CD4-positive, alpha-beta T cell treated with Interleukin-1 beta for 1 hour (primary cell): ENCODE results near the gene SARNP.

Experiments
- DNase-seq, 2 donors: peaks; one replicate each; pipeline ENCODE4 v3.0.0-alpha.2; 2020 to 2022

The SARNP gene

DNA sequence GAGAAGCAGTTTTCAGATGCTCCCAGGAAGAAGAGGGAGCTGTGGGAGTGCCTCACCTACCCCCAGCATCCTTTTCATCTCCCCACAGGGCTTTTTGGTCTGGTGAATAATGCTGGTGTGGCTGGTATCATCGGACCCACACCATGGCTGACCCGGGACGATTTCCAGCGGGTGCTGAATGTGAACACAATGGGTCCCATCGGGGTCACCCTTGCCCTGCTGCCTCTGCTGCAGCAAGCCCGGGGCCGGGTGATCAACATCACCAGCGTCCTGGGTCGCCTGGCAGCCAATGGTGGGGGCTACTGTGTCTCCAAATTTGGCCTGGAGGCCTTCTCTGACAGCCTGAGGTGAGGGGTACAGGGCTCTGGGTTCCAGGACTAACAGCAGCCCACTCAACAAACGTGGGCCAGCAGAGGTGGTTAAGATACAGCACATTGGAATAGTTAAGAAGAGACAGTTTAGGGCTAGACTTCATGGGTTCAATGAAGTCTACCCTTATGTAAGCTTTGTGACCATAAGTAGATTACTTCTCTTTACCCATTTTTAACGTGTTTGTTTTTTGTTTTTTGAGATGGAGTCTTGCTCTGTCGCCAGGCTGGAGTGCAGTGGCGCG, 95.8 kb downstream of the SARNP start:
- no peak for DNase-seq

DNA sequence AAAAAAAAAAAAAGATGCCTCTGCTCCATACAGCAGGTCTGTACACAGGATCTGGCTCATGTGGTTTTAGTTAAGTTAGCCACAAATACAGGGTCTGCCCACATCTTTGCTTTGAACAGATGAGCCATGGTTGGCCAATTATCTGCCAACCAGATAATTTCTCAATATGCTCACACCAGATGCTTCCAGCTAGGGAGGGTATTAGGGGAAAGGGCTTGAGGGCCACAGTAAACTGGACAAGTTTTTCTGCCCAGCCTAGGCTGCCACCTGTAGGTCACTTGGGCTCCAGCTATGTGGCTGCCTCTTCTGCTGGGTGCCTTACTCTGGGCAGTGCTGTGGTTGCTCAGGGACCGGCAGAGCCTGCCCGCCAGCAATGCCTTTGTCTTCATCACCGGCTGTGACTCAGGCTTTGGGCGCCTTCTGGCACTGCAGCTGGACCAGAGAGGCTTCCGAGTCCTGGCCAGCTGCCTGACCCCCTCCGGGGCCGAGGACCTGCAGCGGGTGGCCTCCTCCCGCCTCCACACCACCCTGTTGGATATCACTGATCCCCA, 96.6 kb downstream of the SARNP start:
- peak in 1 of 2 donors; percentile 24 for DNase-seq

DNA sequence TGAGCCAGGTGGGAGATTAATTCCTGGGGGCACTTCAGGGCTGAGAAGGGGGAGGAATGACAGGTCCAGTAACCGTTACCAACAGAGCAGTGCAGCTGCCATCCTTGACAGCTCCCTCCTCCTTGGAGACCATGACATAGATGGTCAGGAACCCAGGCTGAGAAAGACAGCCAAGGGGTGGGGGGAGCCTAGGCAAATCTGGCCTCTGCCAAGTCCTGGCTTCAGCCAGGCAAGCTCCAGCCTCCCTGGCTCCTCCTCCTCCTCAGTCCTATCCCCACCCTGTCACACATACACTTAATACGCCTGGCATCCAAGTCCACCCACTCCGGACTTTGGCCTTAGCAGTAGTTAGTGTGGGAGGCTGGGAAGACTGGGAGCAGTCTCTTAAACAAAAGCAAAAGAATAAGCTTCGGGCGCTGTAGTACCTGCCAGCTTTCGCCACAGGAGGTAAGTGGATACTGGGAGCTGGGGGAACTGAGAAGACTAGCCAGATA, 97.4 kb downstream of the SARNP start, which contains the start of gene RDH5:
RDH5 (plus strand) TSS at position 323 of the 494 bp plus-strand sequence. CDS start 792 bp downstream, outside the sequence.
- DNase-seq = no peak

GRCh38 chr12:55719371-55719770, 98.2 kb downstream of the SARNP start:
- DNase-seq = no peak

- no peak for DNase-seq
Measured at GRCh38 chr12:55718624-55719275, 98.8 kb downstream of the SARNP start.

- no peak for DNase-seq
Measured at GRCh38 chr12:55718015-55718414, 99.5 kb downstream of the SARNP start.

DNA sequence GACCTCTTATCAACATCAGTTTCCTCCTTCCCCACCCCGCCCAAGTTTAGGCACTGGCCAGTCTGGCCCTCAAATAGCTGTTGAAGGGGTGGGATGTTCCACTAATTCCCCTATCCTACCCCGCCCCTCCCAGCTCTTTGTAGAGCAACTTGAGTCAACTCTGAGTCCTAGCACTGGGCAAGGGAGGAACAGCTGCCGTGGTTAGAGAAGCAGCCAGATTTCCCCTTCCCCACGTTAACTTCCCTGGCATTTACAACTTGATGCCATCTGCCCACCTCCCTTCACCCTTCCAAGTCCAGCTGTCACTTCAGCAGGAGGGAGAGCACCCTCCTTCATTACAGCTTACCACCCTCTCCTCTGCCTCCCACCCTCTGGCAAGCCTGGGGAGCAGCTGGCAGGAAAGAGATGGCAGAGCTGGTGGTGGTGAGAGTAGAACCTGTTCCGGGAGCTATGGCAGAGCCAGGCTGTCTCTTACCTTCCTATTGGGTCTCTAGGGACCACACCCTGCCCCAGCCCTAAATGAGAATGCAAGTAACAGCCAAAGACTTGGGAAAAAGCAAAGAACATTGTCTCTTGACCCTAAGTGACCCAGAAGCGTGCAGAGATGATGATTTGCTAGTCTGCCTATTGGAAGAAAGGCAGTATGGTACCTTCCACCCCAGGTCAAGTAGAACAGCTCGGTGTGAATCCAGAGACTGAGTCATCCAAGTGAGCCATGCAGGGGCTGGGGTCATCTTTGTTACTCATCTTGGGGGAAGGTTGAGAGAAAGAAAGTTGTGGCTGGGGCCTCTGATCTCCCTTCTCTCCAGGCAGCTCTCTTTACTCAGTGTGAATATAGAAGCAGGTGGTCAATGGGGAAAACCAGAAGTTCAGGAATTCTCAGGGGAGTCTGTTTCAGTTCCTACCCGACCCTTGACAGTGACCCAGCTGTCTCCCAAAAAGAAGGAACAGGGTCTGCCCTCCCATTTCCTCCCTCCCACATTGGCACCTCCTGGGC, 100.2 kb downstream of the SARNP start:
- DNase-seq = no peak

DNA sequence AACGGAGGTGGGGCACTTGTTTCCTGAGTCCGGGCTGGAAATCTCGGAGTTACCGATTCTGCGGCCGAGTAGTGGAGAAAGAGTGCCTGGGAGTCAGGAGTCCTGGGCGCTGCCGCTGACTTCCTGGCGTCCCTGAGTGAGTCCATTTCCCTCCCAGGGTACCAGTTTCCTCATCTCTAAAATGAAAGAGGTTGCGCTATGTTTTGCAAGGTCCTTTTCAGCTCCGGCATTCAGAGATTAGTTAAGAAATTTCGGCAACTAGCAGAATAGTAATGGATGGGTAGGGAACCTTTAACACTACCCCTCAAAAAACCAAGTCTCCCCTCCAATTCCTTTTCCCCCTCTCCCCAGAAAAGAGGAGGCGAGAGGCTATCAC, 101.0 kb downstream of the SARNP start:
- no peak for DNase-seq

- peak; percentile 89 to 91 for DNase-seq
Measured at GRCh38 chr12:55715833-55716581, 101.5 kb downstream of the SARNP start, which contains the start of gene BLOC1S1. TSS of gene BLOC1S1 (plus strand) at chr12:55716046. CDS start at chr12:55716052, 6 bp downstream.

- DNase-seq = no peak
Measured at GRCh38 chr12:55715169-55715764, 102.3 kb downstream of the SARNP start.

- DNase-seq = no peak
Measured at GRCh38 chr12:55713721-55714120, 103.8 kb downstream of the SARNP start.

DNA sequence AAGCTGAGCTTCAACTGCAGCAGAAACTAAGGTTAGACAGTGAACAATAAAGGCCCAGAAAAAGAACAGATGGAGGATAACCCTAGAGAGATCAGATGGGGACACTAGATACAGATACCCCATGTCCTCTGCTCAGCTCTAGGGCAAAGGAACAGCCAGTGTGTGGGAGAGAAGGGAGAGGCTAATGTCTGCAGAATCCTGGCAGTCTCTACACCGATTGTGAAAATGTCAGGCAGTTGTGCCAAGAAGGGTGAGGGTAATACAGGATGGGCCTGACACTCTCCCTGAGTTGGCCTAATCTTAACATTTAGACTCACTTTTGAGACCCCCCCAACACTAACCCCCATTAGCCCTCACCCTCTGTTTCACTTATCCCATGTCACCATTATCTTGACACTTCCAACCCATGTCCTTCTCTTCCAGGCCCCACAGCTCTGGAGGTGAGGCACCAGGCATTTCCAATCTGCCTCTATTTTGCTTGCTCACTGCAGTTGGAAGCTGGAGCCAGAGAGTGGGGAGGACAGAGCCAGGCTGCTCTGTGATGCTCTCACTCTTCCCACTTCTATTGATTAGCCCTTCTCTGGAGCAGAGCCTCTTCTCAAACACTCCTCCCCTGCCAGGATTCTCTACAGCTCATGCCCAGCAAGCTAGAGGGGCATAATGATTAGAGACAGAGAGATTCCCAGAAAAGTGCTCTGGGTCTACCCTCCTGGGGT, 104.7 kb downstream of the SARNP start:
- no peak for DNase-seq

DNA sequence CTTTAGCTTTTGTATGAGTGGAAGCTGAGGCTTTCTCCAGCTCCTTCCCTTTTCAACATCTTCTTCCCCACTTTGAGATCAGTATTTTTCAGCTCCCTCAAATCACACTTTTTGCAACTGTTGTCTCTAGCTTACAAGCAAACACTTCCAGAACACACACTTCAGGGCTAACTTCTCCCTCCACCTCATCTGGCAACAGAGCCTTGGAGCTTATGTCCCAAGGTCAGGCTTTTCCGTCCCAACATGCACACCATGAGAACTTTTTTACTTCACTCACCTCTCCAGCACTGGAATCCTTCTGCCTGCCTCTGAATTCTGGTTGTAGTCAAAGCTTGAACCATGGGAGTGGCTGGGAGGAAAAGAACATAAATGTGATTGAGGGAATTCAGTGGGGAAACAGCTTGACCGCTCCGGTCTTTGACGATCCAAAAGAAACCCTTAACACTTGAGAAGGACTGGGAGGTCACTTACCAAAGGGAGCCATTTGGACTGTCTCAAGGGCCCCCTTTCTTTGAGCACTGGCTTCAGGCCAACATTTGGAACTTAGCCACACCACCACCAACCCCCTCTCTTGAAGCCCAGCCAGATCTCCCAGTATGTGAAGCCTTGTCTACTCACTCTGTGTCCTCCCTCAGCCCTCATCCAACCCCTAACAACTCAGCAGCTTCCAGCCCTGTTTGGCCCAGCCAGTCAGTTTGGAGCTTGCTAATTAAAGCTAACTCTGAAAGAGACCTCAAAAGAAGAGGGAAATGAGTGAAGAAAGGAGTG, 105.6 kb downstream of the SARNP start:
- DNase-seq = no peak

DNA sequence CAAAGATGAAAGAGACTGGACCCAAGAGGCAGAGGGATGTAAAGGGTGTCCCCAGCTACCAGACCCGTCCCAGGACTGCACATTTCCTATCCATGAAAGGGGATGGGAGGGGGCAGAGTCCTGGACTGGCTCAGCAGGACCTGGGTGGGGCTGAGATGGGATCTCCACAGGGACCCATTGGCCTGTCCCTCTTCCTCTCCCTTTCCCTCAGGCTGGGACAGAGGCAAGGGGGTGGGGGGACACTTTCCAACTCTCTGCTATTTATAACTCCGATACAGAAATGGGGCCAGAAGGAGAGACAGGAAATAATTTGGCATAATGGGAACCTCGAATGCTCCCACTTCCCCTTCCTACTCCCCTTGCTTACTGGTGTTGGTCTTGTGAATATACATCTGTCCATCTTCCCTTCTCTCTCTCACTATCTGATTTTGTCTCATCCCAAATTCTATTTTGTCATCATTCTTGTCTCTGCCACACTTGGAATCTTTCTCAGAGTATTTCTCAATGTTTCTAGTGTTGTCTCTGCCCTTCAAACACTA, 108.8 kb downstream of the SARNP start:
- DNase-seq = no peak

GRCh38 chr12:55707841-55708694, 109.5 kb downstream of the SARNP start, which contains the start of gene ITGA7:
TSS of gene ITGA7 (minus strand) at chr12:55707904. CDS start at chr12:55707682, 222 bp downstream.
- peak; percentile 56 to 62 for DNase-seq
